LNCAP (cell line): Measurements from ENCODE around the gene XPO6.

Source experiments
- CTCF ChIP-seq: fragments of 450-650 bp; IDR thresholded peaks from 2 replicates; pipeline ENCODE4 v1.5.1; 2017; ENCODE audit warnings: mild to moderate bottlenecking

Gene XPO6

GRCh38 chr16:28193530-28194423 is 18.0 kb downstream of the XPO6 start:
- TF ChIP-seq CTCF, result no peak

- TF ChIP-seq CTCF, result no peak
These were observed 18.8 kb downstream of the XPO6 start for GRCh38 chr16:28192806-28193529.

- TF ChIP-seq CTCF, result no peak
These were observed 20.3 kb downstream of the XPO6 start for GRCh38 chr16:28191364-28191960.

- TF ChIP-seq CTCF, result no peak
These were observed 22.5 kb downstream of the XPO6 start for GRCh38 chr16:28189245-28189644.

- TF ChIP-seq CTCF, result no peak
These were observed 23.5 kb downstream of the XPO6 start for GRCh38 chr16:28188085-28188916.

- TF ChIP-seq CTCF, result no peak
These were observed 24.2 kb downstream of the XPO6 start for GRCh38 chr16:28187595-28188004.

GRCh38 chr16:28186752-28187151 is 25.0 kb downstream of the XPO6 start:
- no peak for TF ChIP-seq CTCF
